HCT116 (cell line): ENCODE results near the gene KNCN. TPM values are rescaled to one million over a fixed set of nuclear protein-coding genes. Genes with fewer than 3 reads are reported as not detected.

Experiments
- ATAC-seq: fragments of 200-7000 bp; cut with Tn5 transposase; 2 replicates; pipeline ENCODE4 v1.9.1; 2020; ENCODE audit warnings: mild to moderate bottlenecking, moderate library complexity
- BruUV-seq: library from RNA; stranded (reverse); fragments of 400-500 nt; replicated peaks from 2 replicates; lab custom pipeline; 2021; lab: Mats Ljungman, UMichigan
- CTCF ChIA-PET: fragments of 300-600 bp; sonication (Branson Sonifier 250); formaldehyde crosslinking; loops from one replicate; lab custom pipeline; 2021; ENCODE audit warnings: antibody characterized with exemption; lab: Charles Lee
- POLR2A ChIA-PET: fragments of 300-600, 350-600 bp; sonication (Branson Sonifier 250); formaldehyde crosslinking; loops from one replicate; lab custom pipeline; 2021; ENCODE audit warnings: antibody characterized with exemption; lab: Charles Lee
- RAD21 ChIA-PET, 2 experiments: fragments of 300-600 bp; sonication (Branson Sonifier 250); formaldehyde crosslinking; loops; one replicate each; lab custom pipeline; 2023; ENCODE audit warnings: low total read pairs in 2 of 2; ENCODE audit not compliant: uncharacterized antibody in 2 of 2, unreplicated experiment in 2 of 2, low non-redundant PET in 1 of 2; lab: Charles Lee
- DNase-seq: peaks from one replicate; pipeline ENCODE4 v3.0.0-alpha.2; 2010; ENCODE audit warnings: low read depth, low spot score
- H2AFZ ChIP-seq: fragments of 200-600 bp; shearing (Covaris generic), sonication (generic); 2 replicates; pipeline ENCODE4 v1.6.1; 2017; ENCODE audit warnings: low read depth, mixed run types, mixed read lengths, antibody characterized with exemption, low read length; ENCODE audit not compliant: poor library complexity, severe bottlenecking
- H3K27ac ChIP-seq: 2 replicates; pipeline ENCODE4 v1.5.1; 2012; ENCODE audit warnings: low read depth, low read length
- H3K27me3 ChIP-seq: fragments of 200-600 bp; sonication (generic); 2 replicates; pipeline ENCODE4 v1.6.1; 2016; ENCODE audit warnings: mixed run types, low read length, mixed read lengths; ENCODE audit not compliant: insufficient read depth
- H3K36me3 ChIP-seq, 2 experiments: fragments of 200-500 bp in 1 of 2; fragments of 200-600 bp in 1 of 2; sonication (Bioruptor generic) in 1 of 2; sonication (generic) in 1 of 2; 2 replicates each; pipeline versions ENCODE4 v1.5.1 to v1.6.1; 2014 to 2016; ENCODE audit warnings: low read length in 2 of 2, inconsistent platforms in 1 of 2, mixed read lengths in 1 of 2, mixed run types in 1 of 2; ENCODE audit not compliant: insufficient read depth in 2 of 2, control insufficient read depth in 1 of 2
- H3K4me1 ChIP-seq, 2 experiments: fragments of 200-600 bp in 1 of 2; sonication (generic) in 1 of 2; 2 replicates each; pipeline versions ENCODE4 v1.5.1 to v1.6.1; 2012 to 2017; ENCODE audit warnings: low read length in 2 of 2, inconsistent platforms in 1 of 2, mild to moderate bottlenecking in 1 of 2, mixed read lengths in 1 of 2, mixed run types in 1 of 2, moderate library complexity in 1 of 2; ENCODE audit not compliant: insufficient read depth in 2 of 2, control insufficient read depth in 1 of 2
- H3K4me2 ChIP-seq: fragments of 200-600 bp; sonication (generic); 2 replicates; pipeline ENCODE4 v1.6.1; 2017; ENCODE audit warnings: mixed run types, low read length, mixed read lengths
- H3K4me3 ChIP-seq, 2 experiments: fragments of 200-600 bp in 1 of 2; sonication (generic) in 1 of 2; replicated peaks in 1 of 2; 2 replicates each; pipeline ENCODE4 v1.5.1; 2011 to 2016; ENCODE audit warnings: low read length in 2 of 2, control low read depth in 1 of 2, low read depth in 1 of 2, mild to moderate bottlenecking in 1 of 2, mixed read lengths in 1 of 2, mixed run types in 1 of 2
- H3K79me2 ChIP-seq: fragments of 200-600 bp; sonication (generic); 2 replicates; pipeline ENCODE4 v1.6.1; 2017; ENCODE audit warnings: mild to moderate bottlenecking, mixed run types, low read length, moderate library complexity, mixed read lengths; ENCODE audit not compliant: insufficient read depth
- H3K9ac ChIP-seq: fragments of 200-600 bp; sonication (generic); 2 replicates; pipeline ENCODE4 v1.6.1; 2016; ENCODE audit warnings: low read length, mixed read lengths
- H3K9me2 ChIP-seq: fragments of 200-600 bp; sonication (generic), shearing (Covaris generic); 2 replicates; pipeline ENCODE4 v1.6.1; 2017; ENCODE audit warnings: mixed run types, mild to moderate bottlenecking, moderate library complexity; ENCODE audit not compliant: insufficient read depth
- H3K9me3 ChIP-seq, 2 experiments: fragments of 200-500 bp in 1 of 2; fragments of 200-600 bp in 1 of 2; sonication (Bioruptor generic) in 1 of 2; sonication (generic) in 1 of 2; 2 replicates each; pipeline ENCODE4 v1.6.1; 2014 to 2017; ENCODE audit warnings: low read length in 2 of 2, mixed read lengths in 2 of 2, inconsistent platforms in 1 of 2, low read depth in 1 of 2, mild to moderate bottlenecking in 1 of 2, mixed run types in 1 of 2, moderate library complexity in 1 of 2; ENCODE audit not compliant: control insufficient read depth in 1 of 2, insufficient read depth in 1 of 2
- H4K20me1 ChIP-seq: fragments of 200-600 bp; sonication (generic), shearing (Covaris generic); 2 replicates; pipeline ENCODE4 v1.6.1; 2017; ENCODE audit warnings: mixed run types, mild to moderate bottlenecking, moderate library complexity; ENCODE audit not compliant: insufficient read depth
- ATF3 ChIP-seq: IDR thresholded peaks from 2 replicates; pipeline ENCODE4 v1.6.1; 2012
- CBX3 ChIP-seq: IDR thresholded peaks from 2 replicates; pipeline ENCODE4 v1.6.1; 2012; ENCODE audit warnings: low read depth
- CEBPB ChIP-seq: IDR thresholded peaks from 2 replicates; pipeline ENCODE4 v1.6.1; 2012; ENCODE audit warnings: low read depth
- CTCF ChIP-seq, 3 experiments: fragments of 200-600 bp in 1 of 3; sonication (generic) in 1 of 3; IDR thresholded peaks in 2 of 3; conservative IDR thresholded peaks in 1 of 3; 2 replicates each; pipeline ENCODE4 v1.5.1; 2012 to 2017; ENCODE audit warnings: low read depth in 2 of 3, low read length in 2 of 3, antibody characterized with exemption in 1 of 3, borderline replicate concordance in 1 of 3, control low read depth in 1 of 3, mild to moderate bottlenecking in 1 of 3, mixed read lengths in 1 of 3, mixed run types in 1 of 3, moderate library complexity in 1 of 3; ENCODE audit not compliant: insufficient read depth in 1 of 3
- EGR1 ChIP-seq: IDR thresholded peaks from 2 replicates; pipeline ENCODE4 v1.6.1; 2012; ENCODE audit warnings: low read depth
- ELF1 ChIP-seq: IDR thresholded peaks from 2 replicates; pipeline ENCODE4 v1.6.1; 2012; ENCODE audit warnings: low read depth, borderline replicate concordance
- EZH2 ChIP-seq: fragments of 200-600 bp; sonication (generic); IDR thresholded peaks from 2 replicates; pipeline ENCODE4 v1.6.1; 2017; ENCODE audit warnings: antibody characterized with exemption, mixed run types
- EZH2phosphoT487 ChIP-seq: fragments of 200-600 bp; IDR thresholded peaks from 2 replicates; pipeline ENCODE4 v1.6.1; 2018; ENCODE audit warnings: antibody characterized with exemption, borderline replicate concordance
- JUND ChIP-seq: IDR thresholded peaks from 2 replicates; pipeline ENCODE4 v1.6.1; 2012
- MAX ChIP-seq: IDR thresholded peaks from 2 replicates; pipeline ENCODE4 v1.6.1; 2012
- RAD21 ChIP-seq: IDR thresholded peaks from 2 replicates; pipeline ENCODE4 v1.6.1; 2012; ENCODE audit warnings: low read depth, mild to moderate bottlenecking
- REST ChIP-seq: IDR thresholded peaks from 2 replicates; pipeline ENCODE4 v1.6.1; 2012; ENCODE audit warnings: low read depth
- SP1 ChIP-seq: IDR thresholded peaks from 2 replicates; pipeline ENCODE4 v1.6.1; 2012; ENCODE audit warnings: low read depth
- SRF ChIP-seq: IDR thresholded peaks from 2 replicates; pipeline ENCODE4 v1.6.1; 2012; ENCODE audit warnings: low read depth
- TCF7L2 ChIP-seq: IDR thresholded peaks from 2 replicates; pipeline ENCODE4 v1.7.0; 2011; ENCODE audit warnings: borderline replicate concordance, inconsistent platforms; ENCODE audit not compliant: insufficient read depth, insufficient read length; ENCODE audit errors: extremely low read depth
- ZBTB33 ChIP-seq: IDR thresholded peaks from 2 replicates; pipeline ENCODE4 v1.6.1; 2011; ENCODE audit warnings: mild to moderate bottlenecking, low read length, moderate library complexity; ENCODE audit not compliant: insufficient replicate concordance; ENCODE audit errors: extremely low read depth
- ZFX ChIP-seq: fragments of 450-650 bp; IDR thresholded peaks from 2 replicates; pipeline ENCODE4 v1.6.1; 2017
- ZNF274 ChIP-seq: fragments of 200-500 bp; sonication (Bioruptor generic); IDR thresholded peaks from 2 replicates; pipeline ENCODE4 v1.6.1; 2014; ENCODE audit warnings: mild to moderate bottlenecking, low read depth, low read length, inconsistent platforms
- intact Hi-C: fragments of 100-400 bp; cut with micrococcal nuclease; formaldehyde crosslinking; loops from 2 replicates; pipeline ENCODE4 v1.10.0; 2022
- total RNA-seq: library from RNA; stranded (reverse); gene quantifications from one replicate; pipeline ENCODE4 v1.2.1, GENCODE V29; 2021; ENCODE audit not compliant: unreplicated experiment

Gene KNCN
- total RNA-seq, 1 experiment from 2014 or later: not detected

- TF ChIP-seq SRF: no peak
- no peak for TF ChIP-seq MAX
- no peak for TF ChIP-seq ATF3
- TF ChIP-seq RAD21: no peak
- no peak for TF ChIP-seq ELF1
- no peak for TF ChIP-seq EZH2phosphoT487
- TF ChIP-seq CTCF (IDR thresholded peaks at IDR 0.05 in 2 of 3, conservative IDR thresholded peaks at IDR 0.05 in 1 of 3; ENCODE audit: borderline replicate concordance in 1 of 3, insufficient read depth in 1 of 3, low read depth in 2 of 3, low read length in 2 of 3): no peak
- TF ChIP-seq EZH2: no peak
- TF ChIP-seq REST: no peak
- no peak for TF ChIP-seq ZFX
- TF ChIP-seq ZNF274: no peak
- no peak for TF ChIP-seq CBX3
- TF ChIP-seq TCF7L2: no peak
- no peak for TF ChIP-seq ZBTB33
- no peak for TF ChIP-seq JUND
- no peak for TF ChIP-seq EGR1
- no peak for TF ChIP-seq CEBPB
- TF ChIP-seq SP1: no peak
- Histone ChIP-seq H3K4me2 (no peak overlapping the region), H3K9ac (no peak overlapping the region), H3K9me3 (no peaks in the 10 kb centered on the region), H3K36me3 (no peaks in the 10 kb centered on the region), H3K79me2 (no peaks in the 10 kb centered on the region), H3K27ac (no peak overlapping the region), H4K20me1 (no peaks in the 10 kb centered on the region), H3K4me3 (no peak overlapping the region), H3K27me3 (no peaks in the 10 kb centered on the region), H2AFZ (no peak overlapping the region), H3K4me1 (peaks cover 0 to 3% of the 10 kb centered on the region in 2 experiments; a peak in 1 of 4 replicates), H3K9me2 (no peaks in the 10 kb centered on the region)
- CTCF ChIA-PET: interaction anchor here (1.5 to 2.9 kb wide), 2 partner anchors 14 to 19 kb away, joined by 3 to 7 read pairs; no protein-coding TSS in a partner anchor
- POLR2A ChIA-PET: no interaction called here
- intact Hi-C loops: no loop called here
- DNase-seq (no peak), ATAC-seq (no peak)
- no TSS peak for BruUV-seq
- RAD21 ChIA-PET: no interaction called here
These were observed 44.8 kb downstream of the KNCN start for GRCh38 chr1:46506470-46507219.
